B cell (primary cell): ENCODE measurements around the gene CD163L1. TPM values are rescaled to one million over a fixed set of nuclear protein-coding genes. Genes with fewer than 3 reads are reported as not detected.

Experiments
- ATAC-seq: fragments of 200-7000 bp; cut with Tn5 transposase; one replicate; pipeline ENCODE4 v1.10.0; 2021; ENCODE audit warnings: low read depth, mild to moderate bottlenecking, moderate number of reproducible peaks, moderate library complexity
- CTCF ChIA-PET: fragments of 350-600 bp; sonication (Branson Sonifier 250); formaldehyde crosslinking; loops from one replicate; lab custom pipeline; 2021; ENCODE audit warnings: antibody characterized with exemption, inconsistent platforms; lab: Charles Lee
- POLR2A ChIA-PET: fragments of 350-600 bp; sonication (Branson Sonifier 250); formaldehyde crosslinking; loops from one replicate; lab custom pipeline; 2021; ENCODE audit warnings: antibody characterized with exemption; lab: Charles Lee
- DNase-seq: peaks from one replicate; pipeline ENCODE4 v3.0.0; 2013
- H2AFZ ChIP-seq: 2 replicates; pipeline ENCODE4 v1.6.1; 2012; ENCODE audit warnings: mild to moderate bottlenecking, low read depth, low read length; ENCODE audit not compliant: insufficient read depth, poor library complexity, severe bottlenecking
- H3K27ac ChIP-seq, 2 donors: 1 replicate in 1 of 2; 2 replicates in 1 of 2; pipeline ENCODE4 v1.5.1; 2012 to 2013; ENCODE audit warnings: low read length in 2 of 2, mild to moderate bottlenecking in 2 of 2, moderate library complexity in 1 of 2
- H3K27me3 ChIP-seq, 4 experiments: fragments of 200-600 bp in 1 of 4; sonication (generic) in 1 of 4; replicated peaks in 1 of 4; 1 replicate in 2 of 4; 2 replicates in 2 of 4; pipeline versions ENCODE4 v1.6.1 to v1.7.0; 2013 to 2016; ENCODE audit warnings: low read length in 3 of 4, mild to moderate bottlenecking in 2 of 4, mixed read lengths in 1 of 4, moderate library complexity in 1 of 4; ENCODE audit not compliant: insufficient read depth in 4 of 4, control insufficient read depth in 3 of 4; ENCODE audit errors: control extremely low read depth in 1 of 4
- H3K36me3 ChIP-seq, 2 experiments: replicated peaks in 1 of 2; 1 replicate in 1 of 2; 2 replicates in 1 of 2; pipeline versions ENCODE4 v1.6.1 to v1.7.1; 2013; ENCODE audit warnings: low read length in 1 of 2; ENCODE audit not compliant: insufficient read depth in 2 of 2, control insufficient read depth in 1 of 2; ENCODE audit errors: control extremely low read depth in 1 of 2, extremely low read depth in 1 of 2
- H3K4me1 ChIP-seq, 2 donors: fragments of 200-600 bp in 1 of 2; sonication (generic) in 1 of 2; 1 replicate in 1 of 2; 2 replicates in 1 of 2; pipeline versions ENCODE4 v1.5.1 to v1.6.1; 2013 to 2017; ENCODE audit warnings: low read length in 2 of 2; ENCODE audit not compliant: control insufficient read depth in 2 of 2, insufficient read depth in 2 of 2
- H3K4me2 ChIP-seq: replicated peaks from 2 replicates; pipeline ENCODE3; 2012; ENCODE audit warnings: mild to moderate bottlenecking, low read depth, low read length; ENCODE audit not compliant: poor library complexity, severe bottlenecking
- H3K4me3 ChIP-seq, 5 experiments: fragments of 200-600 bp in 1 of 5; sonication (generic) in 1 of 5; 1 replicate in 3 of 5; 2 replicates in 2 of 5; pipeline versions ENCODE4 v1.5.1 to v1.7.0; 2011 to 2016; ENCODE audit warnings: low read length in 4 of 5, mild to moderate bottlenecking in 4 of 5, low read depth in 2 of 5, control low read depth in 1 of 5, moderate library complexity in 1 of 5; ENCODE audit not compliant: insufficient read depth in 1 of 5; ENCODE audit errors: control extremely low read depth in 1 of 5, extremely low read depth in 1 of 5
- H3K79me2 ChIP-seq: fragments of 200-600 bp; sonication (generic); one replicate; pipeline ENCODE4 v1.6.0; 2016; ENCODE audit warnings: low read length; ENCODE audit not compliant: control insufficient read depth, insufficient read depth
- H3K9ac ChIP-seq: fragments of 200-600 bp; sonication (generic); 2 replicates; pipeline ENCODE4 v1.6.1; 2017; ENCODE audit warnings: mild to moderate bottlenecking, low read length, moderate library complexity
- H3K9me3 ChIP-seq, 3 donors: one replicate each; pipeline versions ENCODE4 v1.6.1 to v1.7.1; 2013; ENCODE audit warnings: low read length in 2 of 3; ENCODE audit not compliant: control insufficient read depth in 2 of 3, insufficient read depth in 1 of 3; ENCODE audit errors: control extremely low read depth in 1 of 3
- H4K20me1 ChIP-seq: 2 replicates; pipeline ENCODE4 v1.6.0; 2012; ENCODE audit warnings: mild to moderate bottlenecking, low read length; ENCODE audit not compliant: insufficient read depth, control insufficient read depth, poor library complexity, severe bottlenecking
- H3K27ac Mint-ChIP-seq: one replicate; pipeline ENCODE4 v1.8.0; 2021; ENCODE audit warnings: mixed read lengths
- H3K27me3 Mint-ChIP-seq: one replicate; pipeline ENCODE4 v1.8.0; 2021; ENCODE audit warnings: mixed read lengths
- H3K4me1 Mint-ChIP-seq: one replicate; pipeline ENCODE4 v1.8.0; 2021; ENCODE audit warnings: mixed read lengths
- H3K4me3 Mint-ChIP-seq: one replicate; pipeline ENCODE4 v1.8.0; 2021; ENCODE audit warnings: mixed read lengths
- H3K9me3 Mint-ChIP-seq: one replicate; pipeline ENCODE4 v1.8.0; 2022; ENCODE audit warnings: mixed read lengths; ENCODE audit not compliant: insufficient read depth
- EZH2 ChIP-seq: IDR thresholded peaks from 2 replicates; pipeline ENCODE4 v1.6.1; 2012; ENCODE audit warnings: borderline replicate concordance, low read depth, mild to moderate bottlenecking, moderate library complexity, low read length; ENCODE audit not compliant: insufficient read depth, poor library complexity, severe bottlenecking
- WGBS: methylation state at CpG from one replicate; pipeline ENCODE4 v1.1.5; 2013; ENCODE audit warnings: missing lambda C conversion rate; ENCODE audit not compliant: insufficient coverage; 5-methylcytosine and 5-hydroxymethylcytosine counted together
- intact Hi-C: fragments of 100-400 bp; cut with micrococcal nuclease; formaldehyde crosslinking; loops from one replicate; pipeline ENCODE4 v1.10.0; 2022
- polyA plus RNA-seq: library from polyadenylated mRNA; depleted of rRNA; stranded (reverse); fragments of >200 nt; gene quantifications from 2 replicates; pipeline ENCODE4 v1.2.3, GENCODE V29; 2012
- total RNA-seq, 2 donors: library from RNA; stranded (reverse); fragments of 120-200 nt in 1 of 2; gene quantifications; 1 replicate in 1 of 2; 2 replicates in 1 of 2; pipeline versions ENCODE4 v1.2.3 to v1.2.4, GENCODE V29; 2013 to 2022
- TF ChIP-seq, protein P1 (sequence below): fragments of 200-600 bp; IDR thresholded peaks from one replicate; pipeline ENCODE4 v1.8.0; 2022; ENCODE audit warnings: antibody characterized with exemption, mild to moderate bottlenecking

Gene CD163L1
- total and polyA plus RNA-seq, 2 donors (not counting 1 experiment from before 2014, with no cell fraction given) = 0.32 TPM; not detected in 1

DNA sequence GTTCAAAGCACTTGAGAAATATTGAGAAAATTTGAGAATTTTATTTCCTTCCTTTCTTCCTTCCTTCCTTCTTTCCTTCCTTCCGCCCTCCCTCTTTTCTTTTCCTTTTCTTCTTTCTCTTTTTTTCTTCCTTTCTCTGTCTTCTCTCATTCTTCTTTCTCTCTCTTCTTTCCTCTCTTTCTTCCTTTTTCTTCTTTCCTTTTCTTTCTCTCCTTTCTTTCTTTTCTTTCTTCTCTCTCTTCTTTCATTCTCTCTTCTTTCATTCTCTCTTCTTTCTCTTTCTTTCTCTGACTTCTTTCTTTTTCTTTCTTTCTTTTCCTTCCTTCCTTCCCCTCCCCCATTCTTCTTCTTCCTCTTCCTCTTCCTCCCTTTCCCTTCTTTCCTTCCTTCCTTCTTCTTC is 44.9 kb downstream of the CD163L1 start:
- H3K79me2 ChIP-seq = no peaks in the 10 kb centered on the region
- no peak overlapping the region for H3K27ac ChIP-seq
- Mint-ChIP-seq H3K9me3 (no peaks in the 10 kb centered on the region), H3K4me1 (no peaks in the 10 kb centered on the region), H3K27ac (no peak overlapping the region), H3K4me3 (no peak overlapping the region), H3K27me3 (peaks cover 7% of the 10 kb centered on the region)
- H3K36me3 ChIP-seq = no peaks in the 10 kb centered on the region
- H3K4me3 ChIP-seq = no peak overlapping the region
- no peak for TF ChIP-seq EZH2
- TF ChIP-seq, protein P1, sequence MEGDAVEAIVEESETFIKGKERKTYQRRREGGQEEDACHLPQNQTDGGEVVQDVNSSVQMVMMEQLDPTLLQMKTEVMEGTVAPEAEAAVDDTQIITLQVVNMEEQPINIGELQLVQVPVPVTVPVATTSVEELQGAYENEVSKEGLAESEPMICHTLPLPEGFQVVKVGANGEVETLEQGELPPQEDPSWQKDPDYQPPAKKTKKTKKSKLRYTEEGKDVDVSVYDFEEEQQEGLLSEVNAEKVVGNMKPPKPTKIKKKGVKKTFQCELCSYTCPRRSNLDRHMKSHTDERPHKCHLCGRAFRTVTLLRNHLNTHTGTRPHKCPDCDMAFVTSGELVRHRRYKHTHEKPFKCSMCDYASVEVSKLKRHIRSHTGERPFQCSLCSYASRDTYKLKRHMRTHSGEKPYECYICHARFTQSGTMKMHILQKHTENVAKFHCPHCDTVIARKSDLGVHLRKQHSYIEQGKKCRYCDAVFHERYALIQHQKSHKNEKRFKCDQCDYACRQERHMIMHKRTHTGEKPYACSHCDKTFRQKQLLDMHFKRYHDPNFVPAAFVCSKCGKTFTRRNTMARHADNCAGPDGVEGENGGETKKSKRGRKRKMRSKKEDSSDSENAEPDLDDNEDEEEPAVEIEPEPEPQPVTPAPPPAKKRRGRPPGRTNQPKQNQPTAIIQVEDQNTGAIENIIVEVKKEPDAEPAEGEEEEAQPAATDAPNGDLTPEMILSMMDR = peak; percentile 26
- H3K4me1 ChIP-seq = no peaks in the 10 kb centered on the region
- 82% methylated on average over 1 of the region's 1 CpG for WGBS
- H4K20me1 ChIP-seq = no peaks in the 10 kb centered on the region
- H3K9me3 ChIP-seq = peaks cover 0 to 3% (median 0%) of the 10 kb centered on the region in 3 donors
- peaks cover 0 to 2% (median 0%) of the 10 kb centered on the region in 4 experiments for H3K27me3 ChIP-seq
- no peak overlapping the region for H3K4me2 ChIP-seq
- POLR2A ChIA-PET = no interaction called here
- no peak for ATAC-seq
- no peak for DNase-seq
- intact Hi-C loops = no loop called here
- no peak overlapping the region for H2AFZ ChIP-seq
- H3K9ac ChIP-seq = no peak overlapping the region
- CTCF ChIA-PET = no interaction called here

- Mint-ChIP-seq H3K9me3 (no peaks in the 10 kb centered on the region), H3K4me3 (no peak overlapping the region), H3K4me1 (no peaks in the 10 kb centered on the region), H3K27ac (no peak overlapping the region), H3K27me3 (peaks cover 5% of the 10 kb centered on the region)
- ATAC-seq (no peak), DNase-seq (no peak)
- intact Hi-C loops = no loop called here
- Histone ChIP-seq H3K9me3 (peaks cover 0 to 3% (median 0%) of the 10 kb centered on the region in 3 donors), H3K9ac (no peak overlapping the region), H3K4me3 (no peak overlapping the region), H3K27ac (no peak overlapping the region), H3K4me1 (no peaks in the 10 kb centered on the region), H3K4me2 (no peak overlapping the region), H4K20me1 (no peaks in the 10 kb centered on the region), H3K27me3 (peaks cover 0 to 2% (median 0%) of the 10 kb centered on the region in 4 experiments), H2AFZ (no peak overlapping the region), H3K79me2 (no peaks in the 10 kb centered on the region), H3K36me3 (no peaks in the 10 kb centered on the region)
- 70% methylated on average over 1 of the region's 3 CpGs for WGBS
- CTCF ChIA-PET = no interaction called here
- POLR2A ChIA-PET = no interaction called here
- TF ChIP-seq, protein P1 = no peak
- no peak for TF ChIP-seq EZH2
These were observed 47.5 kb downstream of the CD163L1 start for GRCh38 chr12:7396418-7396817.
